GM23338 (cell line): Measurements from ENCODE around the gene BTBD1. TPM values are rescaled to one million over a fixed set of nuclear protein-coding genes. Genes with fewer than 3 reads are reported as not detected.
A peak's percentile ranks its signal among the peaks of the same experiment; 100 is the strongest.
"Not testable (repeated sequence)": the region's sequence is repeated elsewhere in the genome, so short reads cannot be mapped to it uniquely, and the experiment has no call there.

Source experiments
- ATAC-seq: fragments of 200-7000 bp; cut with Tn5 transposase; 3 replicates; pipeline ENCODE4 v1.9.1; 2020
- DNase-seq: peaks from one replicate; pipeline ENCODE4 v3.0.0-alpha.2; 2015; ENCODE audit warnings: low spot score
- H2AFZ ChIP-seq: fragments of 200-600 bp; sonication (generic); 2 replicates; pipeline ENCODE4 v1.8.0; 2016; ENCODE audit warnings: antibody characterized with exemption, mild to moderate bottlenecking, moderate library complexity
- H3F3A ChIP-seq: fragments of 200-600 bp; sonication (generic); replicated peaks from 2 replicates; pipeline ENCODE4 v1.8.0; 2017; ENCODE audit warnings: antibody characterized with exemption, mixed run types, low read depth
- H3K27ac ChIP-seq: fragments of 200-600 bp; sonication (generic); 2 replicates; pipeline ENCODE4 v1.6.1; 2016; ENCODE audit warnings: low read depth
- H3K27me3 ChIP-seq: fragments of 200-600 bp; sonication (generic); 2 replicates; pipeline ENCODE4 v1.8.0; 2016; ENCODE audit warnings: mild to moderate bottlenecking, mixed run types, moderate library complexity; ENCODE audit not compliant: insufficient read depth
- H3K36me3 ChIP-seq: fragments of 200-600 bp; sonication (generic); 2 replicates; pipeline ENCODE4 v1.8.0; 2016; ENCODE audit warnings: mild to moderate bottlenecking; ENCODE audit not compliant: insufficient read depth
- H3K4me1 ChIP-seq: fragments of 200-600 bp; sonication (generic); 2 replicates; pipeline ENCODE4 v1.8.0; 2016; ENCODE audit warnings: mild to moderate bottlenecking, moderate library complexity; ENCODE audit not compliant: insufficient read depth
- H3K4me2 ChIP-seq: fragments of 200-600 bp; sonication (generic); 2 replicates; pipeline ENCODE4 v1.7.1; 2017; ENCODE audit warnings: mixed run types
- H3K4me3 ChIP-seq: fragments of 200-600 bp; sonication (generic); 2 replicates; pipeline ENCODE4 v1.6.1; 2016; ENCODE audit warnings: mixed run types
- H3K79me2 ChIP-seq: fragments of 200-600 bp; sonication (generic); replicated peaks from 2 replicates; pipeline ENCODE4 v1.8.0; 2017; ENCODE audit warnings: mild to moderate bottlenecking; ENCODE audit not compliant: insufficient read depth
- H3K9me2 ChIP-seq: fragments of 200-600 bp; sonication (generic); 2 replicates; pipeline ENCODE4 v1.8.0; 2017; ENCODE audit not compliant: insufficient read depth
- H4K20me1 ChIP-seq: fragments of 200-600 bp; sonication (generic); replicated peaks from 2 replicates; pipeline ENCODE4 v1.8.0; 2017; ENCODE audit warnings: mild to moderate bottlenecking; ENCODE audit not compliant: insufficient read depth
- H3K27ac Mint-ChIP-seq: 2 replicates; pipeline ENCODE4 v1.8.0; 2020; ENCODE audit warnings: inconsistent platforms, mild to moderate bottlenecking, moderate library complexity, mixed read lengths
- H3K27me3 Mint-ChIP-seq: 3 replicates; pipeline ENCODE4 v1.8.0; 2022; ENCODE audit warnings: low read depth, mild to moderate bottlenecking, moderate library complexity, mixed read lengths, inconsistent platforms; ENCODE audit not compliant: insufficient read depth, poor library complexity
- H3K36me3 Mint-ChIP-seq: 3 replicates; pipeline ENCODE4 v1.8.0; 2021; ENCODE audit warnings: low read depth, mild to moderate bottlenecking, inconsistent platforms, moderate library complexity, mixed read lengths
- H3K4me1 Mint-ChIP-seq: 3 replicates; pipeline ENCODE4 v1.8.0; 2020; ENCODE audit warnings: mild to moderate bottlenecking, inconsistent platforms, mixed read lengths
- H3K4me3 Mint-ChIP-seq: 3 replicates; pipeline ENCODE4 v1.8.0; 2021; ENCODE audit warnings: moderate library complexity, mild to moderate bottlenecking, inconsistent platforms, mixed read lengths
- H3K9me3 Mint-ChIP-seq: 3 replicates; pipeline ENCODE4 v1.8.0; 2020; ENCODE audit warnings: moderate library complexity, mild to moderate bottlenecking, inconsistent platforms, mixed read lengths
- CREB1 ChIP-seq: fragments of 250-450 bp; sonication (Bioruptor Pico); IDR thresholded peaks from 2 replicates; pipeline ENCODE4 v1.5.0; 2020; ENCODE audit warnings: low read depth, mild to moderate bottlenecking, moderate library complexity
- EZH2 ChIP-seq: fragments of 200-600 bp; sonication (generic); IDR thresholded peaks from one replicate; pipeline ENCODE4 v1.8.0; 2017; ENCODE audit warnings: antibody characterized with exemption, mild to moderate bottlenecking, low read depth; ENCODE audit not compliant: unreplicated experiment
- EZH2phosphoT487 ChIP-seq: fragments of 200-600 bp; sonication (generic); IDR thresholded peaks from one replicate; pipeline ENCODE4 v1.8.1; 2018; ENCODE audit warnings: antibody characterized with exemption; ENCODE audit not compliant: unreplicated experiment
- JUNB ChIP-seq: IDR thresholded peaks from one replicate; pipeline ENCODE4 v1.6.1; 2016; ENCODE audit warnings: antibody characterized with exemption; ENCODE audit not compliant: unreplicated experiment
- NANOG ChIP-seq: IDR thresholded peaks from 2 replicates; pipeline ENCODE4 v1.6.1; 2016; ENCODE audit warnings: antibody characterized with exemption, borderline replicate concordance
- REST ChIP-seq: IDR thresholded peaks from one replicate; pipeline ENCODE4 v1.6.1; 2018; ENCODE audit warnings: antibody characterized with exemption; ENCODE audit not compliant: unreplicated experiment
- ZNF331 ChIP-seq: fragments of 250-450 bp; sonication (Bioruptor Pico); IDR thresholded peaks from 2 replicates; pipeline ENCODE4 v1.5.0; 2020; ENCODE audit warnings: low read depth, mild to moderate bottlenecking, moderate library complexity
- polyA plus RNA-seq: library from polyadenylated mRNA; unstranded; fragments of >200 nt; fragmentation: Nextera tagmentation; extraction: Ambion mirVana; gene quantifications from 2 replicates; pipeline ENCODE4 v1.2.1, GENCODE V29; 2016
- total RNA-seq: library from RNA; depleted of rRNA; stranded (reverse); fragments of >200 nt; shearing (Covaris generic); gene quantifications from 2 replicates; pipeline ENCODE4 v1.2.3, GENCODE V29; 2014
- TF ChIP-seq, protein P1 (sequence below): IDR thresholded peaks from 2 replicates; pipeline ENCODE4 v1.6.1; 2016; ENCODE audit warnings: antibody characterized with exemption

Gene BTBD1
- total and polyA plus RNA-seq, 2 experiments from 2014 or later, result 12.6 to 66.1 TPM

DNA sequence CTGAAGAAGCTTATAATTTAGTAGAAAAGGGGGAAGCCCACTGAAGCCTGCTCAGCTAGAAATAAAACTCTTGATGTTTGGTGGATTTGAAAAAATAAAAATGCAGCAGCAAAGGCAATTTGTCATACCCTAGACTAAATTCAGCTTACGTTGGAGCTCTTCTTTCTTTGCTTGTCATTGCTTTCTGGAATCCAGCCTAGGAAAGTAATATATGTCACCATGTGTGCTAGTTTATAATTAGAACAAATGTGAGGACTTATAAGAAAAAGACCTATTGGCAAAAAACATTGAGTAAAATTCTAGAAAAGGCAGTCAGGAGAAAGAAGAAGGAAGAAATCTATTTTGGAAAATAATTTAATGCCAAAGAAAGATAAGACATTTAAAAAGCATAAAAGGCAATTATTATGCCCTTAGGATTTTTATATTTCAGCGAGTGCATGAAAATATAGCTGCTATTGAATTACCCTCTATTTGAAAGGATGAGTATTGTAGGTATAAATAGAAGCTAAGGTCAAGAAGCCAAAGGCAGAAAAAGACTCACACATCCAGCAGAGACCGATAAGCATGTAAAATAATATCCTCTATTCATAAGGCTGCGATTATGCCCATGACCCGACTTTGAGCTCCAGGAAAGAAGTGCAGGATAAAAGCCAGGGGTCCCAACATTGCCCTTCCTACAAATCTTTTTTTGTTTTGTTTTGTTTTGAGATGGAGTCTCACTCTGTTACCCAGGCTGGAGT is 10.6 kb upstream of the BTBD1 start (continued):
- TF ChIP-seq, protein P1, sequence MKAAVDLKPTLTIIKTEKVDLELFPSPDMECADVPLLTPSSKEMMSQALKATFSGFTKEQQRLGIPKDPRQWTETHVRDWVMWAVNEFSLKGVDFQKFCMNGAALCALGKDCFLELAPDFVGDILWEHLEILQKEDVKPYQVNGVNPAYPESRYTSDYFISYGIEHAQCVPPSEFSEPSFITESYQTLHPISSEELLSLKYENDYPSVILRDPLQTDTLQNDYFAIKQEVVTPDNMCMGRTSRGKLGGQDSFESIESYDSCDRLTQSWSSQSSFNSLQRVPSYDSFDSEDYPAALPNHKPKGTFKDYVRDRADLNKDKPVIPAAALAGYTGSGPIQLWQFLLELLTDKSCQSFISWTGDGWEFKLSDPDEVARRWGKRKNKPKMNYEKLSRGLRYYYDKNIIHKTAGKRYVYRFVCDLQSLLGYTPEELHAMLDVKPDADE, result no peak
- TF ChIP-seq EZH2, result no peak
- TF ChIP-seq REST, result no peak
- no peak for TF ChIP-seq CREB1 (CRISPR knock-in tag)
- TF ChIP-seq NANOG, result no peak
- TF ChIP-seq ZNF331 (CRISPR knock-in tag), result no peak

DNA sequence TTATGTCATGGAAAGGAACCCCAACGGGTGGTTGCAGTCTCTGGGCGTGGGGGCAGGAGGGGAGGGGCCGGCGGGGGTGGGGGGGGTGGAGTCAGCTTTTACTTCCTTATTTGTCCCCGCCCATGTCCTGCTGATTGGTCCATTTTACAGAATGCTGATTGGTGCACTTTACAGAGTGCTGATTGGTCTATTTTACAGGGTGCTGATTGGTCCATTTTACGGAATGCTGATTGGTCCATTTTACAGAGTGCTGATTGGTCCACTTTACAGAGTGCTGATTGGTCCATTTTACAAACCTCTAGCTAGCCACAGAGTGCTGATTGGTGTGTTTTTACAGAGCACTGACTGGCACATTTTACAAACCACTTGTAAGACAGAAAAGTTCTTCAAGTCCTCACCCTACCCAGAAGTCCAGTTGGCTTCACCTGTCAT is 2.2 kb upstream of the BTBD1 start:
- DNase-seq, result peak; percentile 53
- Histone ChIP-seq H2AFZ (peak overlapping the region; percentile 59; the same call in 1 of the 2 replicates), H3K4me1 (peaks cover 17% of the 10 kb centered on the region), H3K79me2 (peaks cover 23% of the 10 kb centered on the region)
- H3F3A ChIP-seq, H3K36me3 ChIP-seq, H3K27me3 Mint-ChIP-seq, ATAC-seq, H3K4me2 ChIP-seq, H3K4me3 Mint-ChIP-seq, H3K4me3 ChIP-seq, H4K20me1 ChIP-seq, H3K9me2 ChIP-seq, H3K27ac Mint-ChIP-seq, H3K27ac ChIP-seq, H3K27me3 ChIP-seq: not testable (repeated sequence)
- Mint-ChIP-seq H3K36me3 (peaks cover 13% of the 10 kb centered on the region), H3K9me3 (peaks cover 27% of the 10 kb centered on the region), H3K4me1 (peaks cover 17% of the 10 kb centered on the region)

DNA sequence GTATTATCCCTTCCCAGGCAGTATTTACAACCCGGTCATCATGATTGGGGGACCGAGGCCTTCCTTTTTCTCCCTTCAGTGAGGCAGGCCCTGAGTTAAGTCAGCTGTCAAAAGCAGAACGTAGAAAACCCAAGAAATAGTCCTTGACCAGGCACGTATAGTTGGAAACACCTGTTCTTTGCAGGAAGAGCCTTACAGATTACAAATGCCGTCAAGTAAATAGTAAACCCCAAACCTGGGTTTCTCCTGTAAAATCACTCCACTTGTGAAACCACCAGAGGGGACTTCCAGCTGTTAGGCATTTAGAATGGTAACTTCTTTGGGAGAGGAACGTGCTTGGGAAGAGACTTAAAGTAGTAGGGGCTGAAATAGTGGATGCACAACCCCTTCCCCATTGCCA is 1.0 kb upstream of the BTBD1 start:
- Histone ChIP-seq H4K20me1 (peaks cover 13% of the 10 kb centered on the region), H3K4me2 (peak overlapping the region; percentile 82; the same call in 1 of the 2 replicates), H3K36me3 (no peaks in the 10 kb centered on the region), H3F3A (no peaks in the 10 kb centered on the region; the same call in 1 of the 2 replicates), H3K27me3 (no peaks in the 10 kb centered on the region), H3K4me3 (no peak overlapping the region), H3K9me2 (no peaks in the 10 kb centered on the region), H3K79me2 (peaks cover 34% of the 10 kb centered on the region), H2AFZ (peak overlapping the region; percentile 96), H3K27ac (peak overlapping the region; percentile 80; the same call in 1 of the 2 replicates), H3K4me1 (peaks cover 29% of the 10 kb centered on the region)
- Mint-ChIP-seq H3K27me3 (peaks cover 5% of the 10 kb centered on the region), H3K27ac (peak overlapping the region; percentile 42; the same call in 1 of the 2 replicates), H3K9me3 (peaks cover 18% of the 10 kb centered on the region), H3K4me1 (peaks cover 17% of the 10 kb centered on the region), H3K36me3 (peaks cover 7% of the 10 kb centered on the region), H3K4me3 (no peak overlapping the region; the same call in none of the 3 replicates)
- DNase-seq (no peak), ATAC-seq (no peak)
- TF ChIP-seq CREB1 (CRISPR knock-in tag) (no peak), JUNB (no peak), EZH2phosphoT487 (no peak)
- TF ChIP-seq, protein P1, result no peak
